Activated T-helper 2 cell treated with anti-CD3 and anti-CD28 coated beads, Interferon-gamma antibody, Interleukin-2, Interleukin-4, amounts not matched to agents 10 μg/mL and 5 μg/mL and 100 μg/mL, durations not matched to agents 14 hours and 24 hours and 36 hours (primary cell): ENCODE measurements around the gene TMEM263. TPM values are rescaled to one million over a fixed set of nuclear protein-coding genes. Genes with fewer than 3 reads are reported as not detected.
A peak's percentile ranks its signal among the peaks of the same experiment; 100 is the strongest.

Experiments used
- DNase-seq: peaks from one replicate; pipeline ENCODE4 v3.0.0; 2021; ENCODE audit warnings: low spot score
- H3K27ac Mint-ChIP-seq: one replicate; pipeline ENCODE4 v1.8.0; 2021; ENCODE audit warnings: mixed read lengths
- H3K27me3 Mint-ChIP-seq: one replicate; pipeline ENCODE4 v1.8.0; 2021; ENCODE audit warnings: low read depth, mixed read lengths
- H3K36me3 Mint-ChIP-seq: one replicate; pipeline ENCODE4 v1.8.0; 2021; ENCODE audit warnings: low read depth, mixed read lengths
- H3K4me1 Mint-ChIP-seq: one replicate; pipeline ENCODE4 v1.8.0; 2021; ENCODE audit warnings: low read depth, mixed read lengths
- H3K4me3 Mint-ChIP-seq: one replicate; pipeline ENCODE4 v1.8.0; 2021; ENCODE audit warnings: low read depth, mild to moderate bottlenecking, moderate library complexity, mixed read lengths
- H3K9me3 Mint-ChIP-seq: one replicate; pipeline ENCODE4 v1.8.0; 2021; ENCODE audit warnings: mixed read lengths
- intact Hi-C: fragments of 100-400 bp; cut with micrococcal nuclease; formaldehyde crosslinking; loops from one replicate; pipeline ENCODE4 v1.15.1; 2023
- total RNA-seq: library from RNA; stranded (reverse); gene quantifications from 2 replicates; pipeline ENCODE4 v1.2.3, GENCODE V29; 2022

The TMEM263 gene
- total RNA-seq, 1 donor from 2014 or later: 31.8 TPM

GRCh38 chr12:106954462-106955376 lies 988 bp upstream of the TMEM263 start:
- intact Hi-C loops: loop anchor here (1.0 kb wide), 2 partner anchors 139 to 180 kb away; partner anchors contain the start of genes CRY1 and RIC8B
- H3K4me1 Mint-ChIP-seq: peaks cover 23% of the 10 kb centered on the region
- H3K27me3 Mint-ChIP-seq: peaks cover 6% of the 10 kb centered on the region
- peak; percentile 12 for DNase-seq
- H3K4me3 Mint-ChIP-seq: peak overlapping the region; percentile 82
- H3K36me3 Mint-ChIP-seq: peaks cover 7% of the 10 kb centered on the region
- peaks cover 11% of the 10 kb centered on the region for H3K9me3 Mint-ChIP-seq
- H3K27ac Mint-ChIP-seq: peak overlapping the region; percentile 90

DNA sequence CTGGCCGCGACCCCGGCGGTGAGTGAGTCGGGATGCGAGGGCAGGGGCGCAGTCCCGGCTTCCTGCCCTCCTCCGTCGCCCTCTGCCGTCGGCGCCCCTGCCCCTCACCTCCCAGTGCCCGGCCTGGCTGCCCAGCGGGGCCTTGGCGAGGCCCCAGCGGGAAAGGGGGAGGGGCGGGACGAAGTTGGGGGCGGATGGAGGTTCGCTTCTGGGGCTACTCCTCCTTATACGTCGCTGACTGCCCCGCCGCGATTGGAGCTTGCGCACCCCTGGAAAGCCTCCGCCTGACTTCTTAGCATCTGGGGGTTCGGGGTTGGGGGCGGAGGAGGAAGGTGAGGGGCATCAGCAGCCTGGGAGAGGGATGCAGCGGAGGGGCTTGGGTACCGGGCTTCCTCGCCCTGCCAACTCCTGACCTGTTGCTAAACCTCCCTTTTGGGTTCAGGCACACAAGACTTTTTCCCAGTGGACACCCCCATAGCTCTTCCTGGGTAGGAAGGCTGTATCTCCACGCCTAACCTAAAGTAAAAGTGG lies 406 bp downstream of the TMEM263 start:
- peak; percentile 54 for DNase-seq
- Mint-ChIP-seq H3K36me3 (peaks cover 7% of the 10 kb centered on the region), H3K27ac (peak overlapping the region; percentile 93), H3K4me1 (peaks cover 25% of the 10 kb centered on the region), H3K4me3 (peak overlapping the region; percentile 93), H3K9me3 (no peaks in the 10 kb centered on the region), H3K27me3 (peaks cover 4% of the 10 kb centered on the region)
- intact Hi-C loops: loop anchor here (2.0 kb wide), 1 partner anchor 31 kb away; the partner anchor contains the start of gene MTERF2

GRCh38 chr12:106957583-106957982 lies 1.9 kb downstream of the TMEM263 start:
- peaks cover 27% of the 10 kb centered on the region for H3K4me1 Mint-ChIP-seq
- DNase-seq: no peak
- peak overlapping the region; percentile 93 for H3K4me3 Mint-ChIP-seq
- intact Hi-C loops: loop anchor here (2.0 kb wide), 1 partner anchor 29 kb away; the partner anchor contains the start of gene MTERF2
- no peaks in the 10 kb centered on the region for H3K9me3 Mint-ChIP-seq
- peaks cover under 1% of the 10 kb centered on the region for H3K27me3 Mint-ChIP-seq
- peaks cover 9% of the 10 kb centered on the region for H3K36me3 Mint-ChIP-seq
- peak overlapping the region; percentile 93 for H3K27ac Mint-ChIP-seq

DNA sequence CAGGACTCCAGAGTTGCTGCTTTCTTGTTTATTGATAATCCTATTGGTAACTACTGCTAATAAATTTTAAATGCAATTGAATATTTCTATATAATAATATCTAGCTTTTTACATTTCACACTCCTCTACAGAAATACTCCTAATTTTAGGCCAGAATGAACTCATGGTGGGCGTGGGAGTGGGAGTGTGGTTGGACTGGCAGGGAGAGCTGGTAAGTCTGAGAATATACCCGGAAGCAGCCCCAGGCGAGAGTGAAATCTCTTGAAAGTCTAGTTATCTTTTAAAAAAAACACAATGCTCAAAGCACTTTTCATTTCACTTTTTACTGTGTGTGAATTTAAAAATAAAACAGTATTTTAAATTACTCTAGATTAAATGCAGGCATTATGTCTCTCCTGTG lies 4.7 kb downstream of the TMEM263 start:
- no peak for DNase-seq

DNA sequence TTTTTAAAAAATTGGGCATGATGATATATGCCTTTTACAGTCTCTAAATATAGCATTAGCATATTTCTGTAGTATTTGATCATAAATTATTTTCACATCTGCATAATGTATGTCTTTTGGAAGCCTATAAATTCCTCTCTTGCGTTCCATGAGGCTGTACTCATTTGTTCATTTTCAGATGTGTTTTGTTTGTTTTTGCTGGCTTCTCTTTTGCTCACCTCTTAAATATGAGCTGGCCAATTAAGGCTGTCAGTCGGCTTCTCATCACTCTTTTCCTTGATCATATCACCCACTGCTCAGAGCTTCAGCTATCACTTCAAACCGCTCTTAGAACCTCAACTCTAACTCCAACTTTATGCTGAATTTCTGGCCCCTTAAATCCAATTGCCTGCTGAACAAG lies 6.6 kb downstream of the TMEM263 start:
- H3K27ac Mint-ChIP-seq: no peak overlapping the region
- H3K4me1 Mint-ChIP-seq: peaks cover 19% of the 10 kb centered on the region
- no peaks in the 10 kb centered on the region for H3K9me3 Mint-ChIP-seq
- intact Hi-C loops: no loop called here
- no peaks in the 10 kb centered on the region for H3K27me3 Mint-ChIP-seq
- no peak overlapping the region for H3K4me3 Mint-ChIP-seq
- H3K36me3 Mint-ChIP-seq: peaks cover 28% of the 10 kb centered on the region
- DNase-seq: no peak

More for the DNA sequence above, 4.7 kb downstream of the TMEM263 start:
- H3K27me3 Mint-ChIP-seq: no peaks in the 10 kb centered on the region
- peaks cover 21% of the 10 kb centered on the region for H3K36me3 Mint-ChIP-seq
- peaks cover 23% of the 10 kb centered on the region for H3K4me1 Mint-ChIP-seq
- no peaks in the 10 kb centered on the region for H3K9me3 Mint-ChIP-seq
- H3K27ac Mint-ChIP-seq: no peak overlapping the region
- intact Hi-C loops: no loop called here
- no peak overlapping the region for H3K4me3 Mint-ChIP-seq

GRCh38 chr12:106964526-106964925 lies 8.8 kb downstream of the TMEM263 start:
- Mint-ChIP-seq H3K4me3 (no peak overlapping the region), H3K4me1 (peaks cover 6% of the 10 kb centered on the region), H3K27ac (no peak overlapping the region), H3K9me3 (no peaks in the 10 kb centered on the region), H3K27me3 (no peaks in the 10 kb centered on the region), H3K36me3 (peaks cover 33% of the 10 kb centered on the region)
- DNase-seq: no peak
- intact Hi-C loops: no loop called here

GRCh38 chr12:106971065-106971464 lies 15.4 kb downstream of the TMEM263 start:
- H3K27me3 Mint-ChIP-seq: no peaks in the 10 kb centered on the region
- no peak overlapping the region for H3K27ac Mint-ChIP-seq
- no peaks in the 10 kb centered on the region for H3K9me3 Mint-ChIP-seq
- DNase-seq: no peak
- intact Hi-C loops: no loop called here
- peaks cover 15% of the 10 kb centered on the region for H3K4me1 Mint-ChIP-seq
- peaks cover 52% of the 10 kb centered on the region for H3K36me3 Mint-ChIP-seq
- H3K4me3 Mint-ChIP-seq: no peak overlapping the region

- H3K27me3 Mint-ChIP-seq: no peaks in the 10 kb centered on the region
- no peak overlapping the region for H3K4me3 Mint-ChIP-seq
- H3K36me3 Mint-ChIP-seq: peaks cover 50% of the 10 kb centered on the region
- DNase-seq: no peak
- H3K9me3 Mint-ChIP-seq: no peaks in the 10 kb centered on the region
- H3K4me1 Mint-ChIP-seq: peaks cover 20% of the 10 kb centered on the region
- intact Hi-C loops: no loop called here
- H3K27ac Mint-ChIP-seq: no peak overlapping the region
These were observed 17.8 kb downstream of the TMEM263 start for GRCh38 chr12:106973545-106973944.

DNA sequence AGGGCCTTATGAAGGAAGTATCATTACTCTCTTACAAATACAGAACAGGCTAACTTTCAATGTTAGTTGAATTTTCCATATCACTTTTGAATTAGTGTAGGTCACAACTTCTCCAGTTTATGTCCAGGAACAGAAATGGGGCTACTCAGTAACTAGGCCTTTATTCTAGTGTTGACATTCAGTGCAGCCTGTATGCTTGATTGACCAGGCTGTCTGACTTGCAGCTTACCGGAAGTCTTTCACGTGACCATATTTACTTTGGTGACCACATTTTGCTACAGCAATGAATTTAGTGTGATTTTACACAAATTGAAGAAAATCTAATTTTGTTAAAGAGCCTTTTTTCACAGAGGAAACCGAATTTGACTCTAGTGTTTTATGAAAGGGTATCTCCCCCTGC lies 18.8 kb downstream of the TMEM263 start:
- DNase-seq: no peak
- Mint-ChIP-seq H3K27me3 (no peaks in the 10 kb centered on the region), H3K4me3 (no peak overlapping the region), H3K36me3 (peaks cover 47% of the 10 kb centered on the region), H3K4me1 (peaks cover 20% of the 10 kb centered on the region), H3K27ac (no peak overlapping the region), H3K9me3 (no peaks in the 10 kb centered on the region)
- intact Hi-C loops: no loop called here

DNA sequence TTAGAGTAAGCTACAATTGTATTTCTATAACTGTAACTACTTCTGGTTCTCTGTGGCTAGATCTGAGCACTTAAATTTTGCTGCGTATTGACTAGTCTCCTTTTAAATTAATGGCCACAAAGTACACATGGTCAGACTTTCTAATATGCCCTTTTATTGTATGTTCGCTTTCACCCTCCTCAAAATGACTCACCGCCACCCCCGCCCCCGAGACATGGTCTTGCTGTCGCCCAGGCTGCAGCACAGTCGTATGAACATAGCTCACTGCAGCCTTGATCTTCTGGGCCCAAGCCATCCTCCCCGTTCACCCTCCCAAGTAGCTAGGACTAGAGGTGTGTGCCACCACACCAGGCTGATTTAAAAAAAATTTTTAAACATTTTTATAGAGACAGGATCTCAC lies 19.4 kb downstream of the TMEM263 start:
- H3K36me3 Mint-ChIP-seq: peaks cover 47% of the 10 kb centered on the region

GRCh38 chr12:106975993-106976658 lies 20.4 kb downstream of the TMEM263 start:
- no peak overlapping the region for H3K4me3 Mint-ChIP-seq
- no peaks in the 10 kb centered on the region for H3K9me3 Mint-ChIP-seq
- DNase-seq: no peak
- H3K27ac Mint-ChIP-seq: no peak overlapping the region
- intact Hi-C loops: no loop called here
- H3K36me3 Mint-ChIP-seq: peaks cover 41% of the 10 kb centered on the region
- peaks cover 17% of the 10 kb centered on the region for H3K4me1 Mint-ChIP-seq
- H3K27me3 Mint-ChIP-seq: no peaks in the 10 kb centered on the region

More for the DNA sequence above, 19.4 kb downstream of the TMEM263 start:
- H3K9me3 Mint-ChIP-seq: no peaks in the 10 kb centered on the region
- intact Hi-C loops: no loop called here
- no peak overlapping the region for H3K4me3 Mint-ChIP-seq
- peaks cover 20% of the 10 kb centered on the region for H3K4me1 Mint-ChIP-seq
- H3K27me3 Mint-ChIP-seq: no peaks in the 10 kb centered on the region
- DNase-seq: no peak
- H3K27ac Mint-ChIP-seq: no peak overlapping the region

DNA sequence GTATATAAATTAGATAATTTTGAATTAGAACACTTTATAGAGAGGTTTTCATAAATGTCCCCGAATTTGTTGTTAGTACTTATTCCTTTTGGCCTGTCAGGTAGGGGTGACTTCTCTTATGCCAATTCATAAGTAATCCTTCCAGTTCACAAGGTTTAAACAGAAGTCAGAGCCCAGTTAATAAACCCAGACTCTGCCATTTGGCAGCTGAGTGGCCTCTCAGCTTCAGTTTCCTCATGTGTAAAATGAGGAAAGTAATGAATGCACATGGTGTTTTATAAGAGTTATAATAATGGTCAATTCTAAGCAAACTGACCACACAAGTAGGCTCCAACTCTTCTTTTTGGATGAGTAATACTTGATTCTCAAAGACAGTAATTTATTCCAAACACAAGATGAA lies 21.0 kb downstream of the TMEM263 start:
- DNase-seq: no peak
- no peak overlapping the region for H3K27ac Mint-ChIP-seq
- no peak overlapping the region for H3K4me3 Mint-ChIP-seq
- H3K4me1 Mint-ChIP-seq: peaks cover 17% of the 10 kb centered on the region
- no peaks in the 10 kb centered on the region for H3K9me3 Mint-ChIP-seq
- H3K27me3 Mint-ChIP-seq: no peaks in the 10 kb centered on the region
- peaks cover 37% of the 10 kb centered on the region for H3K36me3 Mint-ChIP-seq
- intact Hi-C loops: no loop called here
